ENCODE data around the gene CCDC32.
A peak's percentile ranks its signal among the peaks of the same experiment; 100 is the strongest.

The CCDC32 gene

DNA sequence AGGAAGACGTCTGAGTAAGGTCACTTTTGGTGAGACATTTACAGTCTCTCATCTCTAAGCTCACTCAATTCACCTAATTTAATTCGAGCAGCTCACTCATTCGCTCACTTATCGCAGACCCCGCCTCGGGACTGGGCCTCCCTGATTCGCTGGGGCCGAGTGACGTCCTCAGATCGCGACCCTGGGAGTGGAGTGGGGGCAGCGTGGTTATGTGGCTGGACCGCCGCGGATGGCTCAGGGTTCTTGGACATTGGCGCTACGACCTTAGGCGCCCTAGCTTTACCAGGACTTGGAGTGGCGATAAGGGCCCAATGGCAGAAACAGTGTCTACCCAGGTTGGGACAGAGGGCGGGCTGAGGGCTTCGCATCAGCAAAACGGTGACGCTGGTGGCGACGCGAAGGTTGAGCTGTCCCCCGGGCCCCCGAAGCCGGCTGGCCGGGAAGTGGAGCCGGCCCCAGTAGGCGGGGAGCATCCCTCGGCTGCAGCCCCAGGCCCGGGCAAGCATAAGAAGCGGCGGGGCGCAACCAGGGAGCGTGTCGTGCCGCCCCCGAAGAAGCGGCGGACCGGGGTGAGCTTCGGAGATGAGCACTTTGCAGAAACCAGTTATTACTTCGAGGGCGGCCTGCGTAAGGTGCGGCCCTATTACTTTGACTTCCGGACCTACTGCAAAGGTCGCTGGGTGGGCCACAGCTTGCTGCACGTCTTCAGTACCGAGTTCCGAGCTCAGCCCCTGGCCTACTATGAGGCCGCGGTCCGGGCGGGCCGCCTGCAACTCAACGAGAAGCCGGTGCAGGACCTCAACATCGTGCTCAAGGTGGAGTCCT is 4.5 kb upstream of the CCDC32 start, which contains the start of gene RPUSD2:
RPUSD2 (plus strand) TSS at position 171 of the 825 bp plus-strand sequence; CDS start at position 210, 39 bp downstream.
- TF ChIP-seq, protein P1, sequence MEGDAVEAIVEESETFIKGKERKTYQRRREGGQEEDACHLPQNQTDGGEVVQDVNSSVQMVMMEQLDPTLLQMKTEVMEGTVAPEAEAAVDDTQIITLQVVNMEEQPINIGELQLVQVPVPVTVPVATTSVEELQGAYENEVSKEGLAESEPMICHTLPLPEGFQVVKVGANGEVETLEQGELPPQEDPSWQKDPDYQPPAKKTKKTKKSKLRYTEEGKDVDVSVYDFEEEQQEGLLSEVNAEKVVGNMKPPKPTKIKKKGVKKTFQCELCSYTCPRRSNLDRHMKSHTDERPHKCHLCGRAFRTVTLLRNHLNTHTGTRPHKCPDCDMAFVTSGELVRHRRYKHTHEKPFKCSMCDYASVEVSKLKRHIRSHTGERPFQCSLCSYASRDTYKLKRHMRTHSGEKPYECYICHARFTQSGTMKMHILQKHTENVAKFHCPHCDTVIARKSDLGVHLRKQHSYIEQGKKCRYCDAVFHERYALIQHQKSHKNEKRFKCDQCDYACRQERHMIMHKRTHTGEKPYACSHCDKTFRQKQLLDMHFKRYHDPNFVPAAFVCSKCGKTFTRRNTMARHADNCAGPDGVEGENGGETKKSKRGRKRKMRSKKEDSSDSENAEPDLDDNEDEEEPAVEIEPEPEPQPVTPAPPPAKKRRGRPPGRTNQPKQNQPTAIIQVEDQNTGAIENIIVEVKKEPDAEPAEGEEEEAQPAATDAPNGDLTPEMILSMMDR (IDR thresholded peaks at IDR 0.05; ENCODE audit: low read depth, low read length, missing control alignments) = no peak
- DNase-seq (ENCODE audit: extremely low read depth, low read depth) = peak; percentile 75

DNA sequence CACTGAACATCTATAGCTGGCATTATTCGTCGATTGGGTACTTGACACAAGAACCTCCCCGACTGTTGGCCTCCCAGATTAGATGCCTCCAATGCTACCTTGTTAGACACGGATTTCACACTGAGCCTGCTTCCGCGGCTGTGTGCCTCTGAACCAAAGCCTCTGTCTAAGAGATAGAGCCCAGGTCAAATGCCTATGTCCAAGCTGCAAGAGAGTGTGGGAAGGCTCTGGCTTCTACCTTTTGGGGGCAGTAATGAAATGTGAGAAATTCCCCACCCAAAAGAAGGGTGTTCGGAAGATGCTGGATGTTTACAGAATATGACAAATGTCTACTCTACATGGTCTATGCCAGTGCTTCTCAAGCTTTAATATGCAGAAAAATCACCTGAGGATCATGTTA is 2.3 kb upstream of the CCDC32 start:
- no peak for DNase-seq (ENCODE audit: extremely low read depth, low read depth)
- no peak overlapping the region for H3K4me3 ChIP-seq (replicated peaks; ENCODE audit: low read depth, low read length)
- TF ChIP-seq, protein P1 (IDR thresholded peaks at IDR 0.05; ENCODE audit: low read depth, low read length, missing control alignments) = peak; percentile 12

More for the DNA sequence above, 4.5 kb upstream of the CCDC32 start, which contains the start of gene RPUSD2:
- peak within 1 kb of the TSS; percentile 89 for H3K4me3 ChIP-seq (replicated peaks; ENCODE audit: low read depth, low read length)

DNA sequence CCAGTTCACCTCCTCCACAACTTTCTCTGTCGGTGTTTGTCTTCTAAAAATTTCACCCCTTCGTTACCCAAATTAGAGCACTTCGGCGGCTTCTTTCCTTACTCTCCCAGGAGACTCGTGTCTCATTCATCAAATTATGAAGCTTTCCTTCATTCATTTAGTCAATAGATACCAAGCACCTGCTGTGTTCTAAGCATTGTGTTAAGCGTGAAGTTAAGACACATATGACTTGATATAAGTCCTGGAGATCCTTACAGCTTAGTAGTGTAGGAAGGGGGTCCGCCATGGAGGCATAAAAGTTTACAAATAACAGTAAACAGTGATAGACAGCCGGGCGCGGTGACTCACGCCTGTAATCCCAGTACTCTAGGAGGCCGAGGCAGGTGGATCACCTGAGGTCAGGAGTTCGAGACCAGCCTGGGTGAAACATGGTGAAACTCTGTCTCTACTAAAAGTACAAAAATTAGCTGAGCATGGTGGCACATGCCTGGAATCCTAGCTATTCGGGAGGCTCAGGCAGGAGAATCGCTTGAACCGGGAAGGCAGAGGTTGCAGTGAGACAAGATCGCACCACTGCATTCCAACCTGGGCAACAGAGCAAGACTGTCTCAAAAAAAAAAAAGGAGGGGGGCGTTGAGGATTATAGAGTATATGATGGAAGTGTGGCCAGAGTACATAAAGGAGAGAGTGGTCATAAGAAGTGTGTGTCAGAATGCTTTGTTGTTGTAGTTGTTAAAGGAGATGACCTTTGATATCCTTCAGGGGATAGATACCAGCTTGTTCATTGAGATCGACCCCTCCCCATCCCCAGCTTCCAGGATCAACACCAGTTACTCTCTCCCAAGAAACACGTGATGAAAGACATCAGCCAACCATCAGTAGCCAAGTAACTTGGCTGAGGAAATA is 744 bp upstream of the CCDC32 start:
- TF ChIP-seq, protein P1 (IDR thresholded peaks at IDR 0.05; ENCODE audit: low read depth, low read length, missing control alignments) = no peak
- peak overlapping the region; percentile 95 for H3K4me3 ChIP-seq (replicated peaks; ENCODE audit: low read depth, low read length)
- no peak for DNase-seq (ENCODE audit: extremely low read depth, low read depth)

DNA sequence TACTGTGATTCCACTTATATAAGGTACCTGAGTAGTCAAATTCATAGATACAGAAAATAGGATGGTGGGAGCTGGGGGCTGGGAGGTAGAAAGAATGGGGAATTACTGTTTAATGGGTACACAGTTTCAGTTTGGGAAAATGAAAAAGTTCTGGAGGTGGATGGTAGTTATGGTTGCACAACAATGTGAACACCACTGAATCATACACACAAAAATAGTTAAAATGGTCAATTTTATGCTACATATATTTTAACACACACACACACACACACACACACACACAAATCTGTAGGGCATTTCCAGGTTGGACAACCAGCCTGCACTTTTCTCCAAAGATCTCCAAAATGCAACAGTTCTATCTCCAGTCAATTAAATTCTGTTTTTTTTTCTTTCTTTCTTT is 1.4 kb downstream of the CCDC32 start:
- H3K4me3 ChIP-seq (replicated peaks; ENCODE audit: low read depth, low read length) = peak overlapping the region; percentile 95; the same call in 1 of the 2 replicates
- DNase-seq (ENCODE audit: extremely low read depth, low read depth) = no peak
- TF ChIP-seq, protein P1 (IDR thresholded peaks at IDR 0.05; ENCODE audit: low read depth, low read length, missing control alignments) = no peak

DNA sequence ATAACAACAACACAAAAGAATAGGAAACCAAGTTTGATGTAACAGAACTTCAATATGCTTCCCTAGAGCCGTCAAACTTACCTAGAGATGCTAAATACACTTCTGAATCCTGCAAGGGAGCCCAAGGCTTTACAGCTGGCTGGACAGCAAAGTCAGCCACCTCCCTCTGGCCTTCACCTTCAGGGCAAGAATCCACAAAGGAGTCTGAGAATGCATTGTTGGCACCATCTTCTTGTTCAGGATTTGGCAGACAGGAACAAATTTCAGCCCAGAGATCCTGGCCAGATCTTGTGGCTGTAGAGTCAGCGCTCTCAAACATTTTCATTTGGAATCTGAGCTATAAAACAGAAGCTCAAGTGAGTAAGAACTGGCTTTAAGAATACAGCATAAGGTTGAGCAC is 2.2 kb downstream of the CCDC32 start:
- no peak for DNase-seq (ENCODE audit: extremely low read depth, low read depth)
- no peak overlapping the region for H3K4me3 ChIP-seq (replicated peaks; ENCODE audit: low read depth, low read length)
- TF ChIP-seq, protein P1 (IDR thresholded peaks at IDR 0.05; ENCODE audit: low read depth, low read length, missing control alignments) = no peak

DNA sequence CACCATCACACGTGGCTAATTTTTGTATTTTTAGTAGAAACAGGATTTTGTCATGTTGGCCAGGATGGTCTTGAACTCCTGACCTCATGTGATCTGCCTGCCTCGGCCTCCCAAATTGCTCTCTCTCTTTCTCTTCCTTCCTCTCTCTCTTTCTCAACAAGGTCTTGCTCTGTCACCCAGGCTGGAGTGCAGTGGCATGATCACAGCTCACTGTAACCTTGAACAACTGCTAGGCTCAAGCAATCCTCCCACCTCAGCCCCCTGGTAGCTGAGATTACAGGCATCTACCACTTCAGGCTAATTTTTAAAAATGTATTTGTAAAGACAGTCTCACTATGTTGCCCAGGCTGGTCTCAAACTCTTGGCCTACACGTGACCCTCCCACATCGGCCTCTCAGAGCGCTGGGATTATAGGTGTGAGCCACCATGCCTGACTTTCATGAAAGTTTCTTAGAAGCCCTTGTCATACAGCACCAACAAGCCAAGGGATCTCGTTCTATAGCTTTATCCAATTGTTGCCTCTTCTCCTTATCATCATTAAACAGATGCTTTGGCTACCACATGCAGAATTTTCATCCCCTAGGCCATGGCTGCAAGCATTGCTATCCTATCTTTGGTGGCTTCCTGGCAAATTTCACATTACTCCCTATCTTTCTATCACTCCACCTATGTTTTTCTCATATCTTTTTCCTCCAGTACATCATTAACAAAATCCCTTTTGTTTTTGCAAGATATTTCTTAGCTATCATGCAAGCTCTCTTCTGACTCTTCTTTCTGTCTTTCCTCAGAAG is 5.7 kb downstream of the CCDC32 start:
- H3K4me3 ChIP-seq (replicated peaks; ENCODE audit: low read depth, low read length) = no peak overlapping the region
- DNase-seq (ENCODE audit: extremely low read depth, low read depth) = no peak
- TF ChIP-seq, protein P1 (IDR thresholded peaks at IDR 0.05; ENCODE audit: low read depth, low read length, missing control alignments) = no peak
